MM.1S (cell line): Measurements from ENCODE around the gene DNAJB5.
A peak's percentile ranks its signal among the peaks of the same experiment; 100 is the strongest.

Experiments used
- DNase-seq: peaks from one replicate; pipeline ENCODE4 v3.0.0-alpha.2; 2015
- H2AFZ ChIP-seq: fragments of 300-600 bp; sonication (generic); 2 replicates; pipeline ENCODE4 v1.6.0; 2016; ENCODE audit warnings: antibody characterized with exemption, low read length
- H3F3A ChIP-seq: fragments of 300-600 bp; sonication (generic); 2 replicates; pipeline ENCODE4 v1.6.1; 2016; ENCODE audit warnings: mild to moderate bottlenecking, antibody characterized with exemption, low read length, moderate library complexity, mixed read lengths; ENCODE audit not compliant: insufficient read depth
- H3K27ac ChIP-seq: fragments of 300-600 bp; sonication (generic); 2 replicates; pipeline ENCODE4 v1.5.1; 2016; ENCODE audit warnings: mild to moderate bottlenecking, low read length
- H3K27me3 ChIP-seq: fragments of 300-600 bp; sonication (generic); replicated peaks from 2 replicates; pipeline ENCODE4 v1.6.0; 2016; ENCODE audit warnings: low read length; ENCODE audit not compliant: insufficient read depth
- H3K36me3 ChIP-seq: fragments of 300-600 bp; sonication (generic); replicated peaks from 2 replicates; pipeline ENCODE4 v1.6.1; 2016; ENCODE audit warnings: mild to moderate bottlenecking, low read length, mixed read lengths; ENCODE audit not compliant: insufficient read depth
- H3K4me1 ChIP-seq: fragments of 300-600 bp; sonication (generic); 2 replicates; pipeline ENCODE4 v1.6.1; 2016; ENCODE audit warnings: low read length, mixed read lengths
- H3K4me2 ChIP-seq: fragments of 300-600 bp; sonication (generic); 2 replicates; pipeline ENCODE4 v1.6.0; 2016; ENCODE audit warnings: low read depth, low read length
- H3K4me3 ChIP-seq: fragments of 300-600 bp; sonication (generic); 2 replicates; pipeline ENCODE4 v1.5.1; 2016; ENCODE audit warnings: low read length, mixed read lengths
- H3K79me2 ChIP-seq: fragments of 300-600 bp; sonication (generic); 2 replicates; pipeline ENCODE4 v1.6.1; 2016; ENCODE audit warnings: mixed run types, low read length, mixed read lengths
- H3K9ac ChIP-seq: fragments of 300-600 bp; sonication (generic); 2 replicates; pipeline ENCODE4 v1.6.1; 2016; ENCODE audit warnings: low read length, mixed read lengths
- H3K9me2 ChIP-seq: fragments of 300-600 bp; sonication (generic); replicated peaks from 2 replicates; pipeline ENCODE4 v1.6.1; 2016; ENCODE audit warnings: mild to moderate bottlenecking, low read length, mixed read lengths; ENCODE audit not compliant: insufficient read depth
- H3K9me3 ChIP-seq: fragments of 300-600 bp; sonication (generic); replicated peaks from 2 replicates; pipeline ENCODE4 v1.6.1; 2016; ENCODE audit warnings: mild to moderate bottlenecking, low read length, mixed read lengths; ENCODE audit not compliant: insufficient read depth
- H4K20me1 ChIP-seq: fragments of 300-600 bp; sonication (generic); 2 replicates; pipeline ENCODE4 v1.6.1; 2016; ENCODE audit warnings: mild to moderate bottlenecking, low read length, moderate library complexity, mixed read lengths; ENCODE audit not compliant: insufficient read depth
- EZH2 ChIP-seq: fragments of 300-600 bp; sonication (generic); optimal IDR thresholded peaks from 2 replicates; pipeline ENCODE3; 2017; ENCODE audit warnings: low read depth, mild to moderate bottlenecking, antibody characterized with exemption, low read length, mixed read lengths
- EZH2phosphoT487 ChIP-seq: fragments of 300-600 bp; sonication (generic); IDR thresholded peaks from 2 replicates; pipeline ENCODE4 v1.6.1; 2018; ENCODE audit warnings: antibody characterized with exemption, low read length
- TF ChIP-seq, protein P1 (sequence below): fragments of 300-600 bp; sonication (generic); IDR thresholded peaks from 2 replicates; pipeline ENCODE4 v1.5.1; 2016; ENCODE audit warnings: antibody characterized with exemption, low read length, mixed read lengths

DNAJB5 gene

DNA sequence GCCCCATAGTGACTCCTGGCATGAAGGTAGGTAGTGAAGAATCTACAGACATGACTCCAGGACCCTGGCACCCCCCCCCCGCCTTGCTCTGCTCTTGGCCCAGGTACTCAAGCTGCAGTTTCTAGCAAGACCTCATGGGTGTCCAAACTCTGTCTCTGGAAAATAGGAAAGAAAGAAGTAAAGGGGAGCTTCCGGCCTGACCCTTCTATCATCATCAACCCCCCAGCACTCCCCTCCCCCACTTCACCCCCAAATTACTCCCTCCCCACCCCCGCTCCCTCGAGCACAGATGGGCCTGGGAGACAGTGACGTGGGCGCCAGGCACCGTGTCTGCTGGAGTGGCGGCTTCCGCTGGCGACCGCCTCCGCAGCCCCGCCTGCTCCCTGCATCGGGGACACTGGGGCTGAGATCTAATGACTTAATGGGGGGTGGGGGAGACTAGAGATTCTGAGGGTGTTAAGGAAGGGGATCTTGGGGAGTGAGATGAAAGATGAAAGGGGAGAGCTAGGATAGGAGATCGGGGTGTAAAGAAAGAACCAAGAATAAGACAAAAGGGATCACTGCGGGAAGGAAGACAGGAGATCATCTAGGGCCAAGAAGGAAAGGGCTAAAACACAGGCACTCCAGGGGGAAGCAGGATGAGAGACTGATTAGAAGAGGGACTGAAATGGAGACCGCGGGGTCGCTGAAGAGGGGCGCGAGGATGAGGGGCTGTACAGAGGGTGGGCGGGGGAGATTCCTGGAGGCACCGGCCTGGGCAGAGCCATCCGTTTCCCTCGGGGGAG, 1.1 kb upstream of the DNAJB5 start:
- TF ChIP-seq EZH2 = no peak
- TF ChIP-seq EZH2phosphoT487 = no peak
- TF ChIP-seq, protein P1, sequence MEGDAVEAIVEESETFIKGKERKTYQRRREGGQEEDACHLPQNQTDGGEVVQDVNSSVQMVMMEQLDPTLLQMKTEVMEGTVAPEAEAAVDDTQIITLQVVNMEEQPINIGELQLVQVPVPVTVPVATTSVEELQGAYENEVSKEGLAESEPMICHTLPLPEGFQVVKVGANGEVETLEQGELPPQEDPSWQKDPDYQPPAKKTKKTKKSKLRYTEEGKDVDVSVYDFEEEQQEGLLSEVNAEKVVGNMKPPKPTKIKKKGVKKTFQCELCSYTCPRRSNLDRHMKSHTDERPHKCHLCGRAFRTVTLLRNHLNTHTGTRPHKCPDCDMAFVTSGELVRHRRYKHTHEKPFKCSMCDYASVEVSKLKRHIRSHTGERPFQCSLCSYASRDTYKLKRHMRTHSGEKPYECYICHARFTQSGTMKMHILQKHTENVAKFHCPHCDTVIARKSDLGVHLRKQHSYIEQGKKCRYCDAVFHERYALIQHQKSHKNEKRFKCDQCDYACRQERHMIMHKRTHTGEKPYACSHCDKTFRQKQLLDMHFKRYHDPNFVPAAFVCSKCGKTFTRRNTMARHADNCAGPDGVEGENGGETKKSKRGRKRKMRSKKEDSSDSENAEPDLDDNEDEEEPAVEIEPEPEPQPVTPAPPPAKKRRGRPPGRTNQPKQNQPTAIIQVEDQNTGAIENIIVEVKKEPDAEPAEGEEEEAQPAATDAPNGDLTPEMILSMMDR = no peak
- no peaks in the 10 kb centered on the region for H4K20me1 ChIP-seq
- no peak overlapping the region for H3K27ac ChIP-seq
- H3F3A ChIP-seq = peaks cover 4% of the 10 kb centered on the region; the same call in 1 of the 2 replicates
- H3K4me2 ChIP-seq = peak overlapping the region; percentile 83
- no peaks in the 10 kb centered on the region for H3K9me2 ChIP-seq
- H3K79me2 ChIP-seq = no peaks in the 10 kb centered on the region
- peak overlapping the region; percentile 83 for H2AFZ ChIP-seq
- no peaks in the 10 kb centered on the region for H3K9me3 ChIP-seq
- H3K9ac ChIP-seq = peak overlapping the region; percentile 26; the same call in 1 of the 2 replicates
- peaks cover 3% of the 10 kb centered on the region; the same call in 1 of the 2 replicates for H3K4me1 ChIP-seq
- no peak for DNase-seq
- peak overlapping the region; percentile 79 for H3K4me3 ChIP-seq
- 0 out of 2 replicates have a peak, but pooled peaks cover 4% of the 10 kb centered on the region for H3K27me3 ChIP-seq
- H3K36me3 ChIP-seq = no peaks in the 10 kb centered on the region

DNA sequence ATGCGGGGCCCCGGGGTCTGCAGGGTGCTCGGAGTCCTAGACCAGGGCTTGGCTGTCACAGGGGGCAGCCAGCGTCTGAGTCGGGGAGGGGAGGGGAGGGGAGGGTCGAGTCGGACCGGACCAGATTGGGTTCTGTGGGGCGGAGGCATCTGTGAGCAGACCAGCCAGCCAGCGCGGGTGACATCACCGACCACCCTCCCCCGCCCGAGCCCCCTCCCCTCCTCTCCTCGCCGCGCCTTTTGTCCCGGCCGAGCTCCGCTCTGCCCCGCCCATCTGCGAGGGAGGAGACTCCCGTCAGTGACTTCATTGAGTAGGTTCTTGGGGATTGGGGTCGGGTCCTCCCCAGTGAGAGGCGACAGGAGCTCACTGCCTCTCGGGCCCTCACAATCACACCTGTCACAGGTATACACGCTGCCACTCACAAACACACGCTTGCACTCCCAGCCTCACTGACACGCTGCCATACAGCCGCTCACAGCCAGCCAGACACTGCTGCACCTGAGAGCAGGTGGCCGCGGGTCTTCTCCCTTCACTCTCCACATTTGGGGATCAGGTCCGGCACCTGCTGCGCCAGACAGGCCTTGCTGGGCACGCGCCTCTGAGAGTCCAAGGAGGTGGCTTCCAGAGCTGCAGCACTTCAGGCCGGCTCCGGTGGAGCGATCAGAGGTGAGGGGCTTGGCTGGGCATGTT, 546 bp downstream of the DNAJB5 start:
- DNase-seq = peak; percentile 43
- Histone ChIP-seq H3K27me3 (0 out of 2 replicates have a peak, but pooled peaks cover 4% of the 10 kb centered on the region), H3K9me2 (no peaks in the 10 kb centered on the region), H3F3A (peaks cover 9% of the 10 kb centered on the region; the same call in 1 of the 2 replicates), H3K4me1 (no peaks in the 10 kb centered on the region), H3K9me3 (no peaks in the 10 kb centered on the region), H3K4me3 (peak overlapping the region; percentile 79), H3K9ac (peak overlapping the region; percentile 57; the same call in 1 of the 2 replicates), H2AFZ (peak overlapping the region; percentile 95), H3K4me2 (peak overlapping the region; percentile 95), H4K20me1 (no peaks in the 10 kb centered on the region), H3K79me2 (no peaks in the 10 kb centered on the region), H3K27ac (no peak overlapping the region), H3K36me3 (no peaks in the 10 kb centered on the region)
- TF ChIP-seq, protein P1 = no peak

DNA sequence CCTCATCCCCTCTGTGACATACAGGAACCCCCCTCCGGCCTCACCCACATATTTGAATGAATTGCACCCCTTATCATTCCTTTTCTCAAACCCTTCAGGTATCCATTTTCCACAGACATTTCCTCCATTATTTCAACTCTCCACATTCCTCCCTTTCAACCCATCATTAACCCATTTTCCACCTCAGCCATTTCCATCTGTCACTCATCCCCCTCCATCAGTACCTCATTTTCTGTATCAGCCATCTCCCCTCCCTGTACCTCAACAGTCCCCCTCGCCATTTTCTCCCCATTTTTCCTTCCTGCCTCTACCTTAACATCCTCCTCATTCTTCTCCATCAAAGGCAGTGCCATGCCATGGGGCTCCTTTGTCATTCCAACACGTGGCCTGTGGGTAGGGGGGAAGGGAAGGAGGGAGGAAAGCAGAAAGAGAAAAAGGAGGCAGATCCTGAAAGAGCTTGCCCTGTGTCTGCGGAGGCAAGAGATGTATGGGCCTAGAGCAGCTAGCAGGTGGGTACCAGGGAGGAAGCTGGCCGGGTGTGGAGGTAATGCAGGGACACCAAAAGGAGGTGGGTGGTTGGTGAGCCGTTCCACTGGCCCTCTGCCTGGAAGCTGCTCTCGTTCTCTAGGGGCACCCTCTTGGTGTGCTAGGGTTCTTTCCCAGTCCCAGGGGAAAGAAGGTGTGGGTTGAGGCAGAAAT, 1.5 kb downstream of the DNAJB5 start:
- Histone ChIP-seq H3K4me1 (no peaks in the 10 kb centered on the region), H3K9me2 (no peaks in the 10 kb centered on the region), H3F3A (peaks cover 9% of the 10 kb centered on the region; the same call in 1 of the 2 replicates), H3K9me3 (no peaks in the 10 kb centered on the region), H3K27me3 (0 out of 2 replicates have a peak, but pooled peaks cover 4% of the 10 kb centered on the region), H3K36me3 (no peaks in the 10 kb centered on the region), H3K79me2 (no peaks in the 10 kb centered on the region), H3K4me3 (no peak overlapping the region), H2AFZ (no peak overlapping the region), H3K27ac (no peak overlapping the region), H3K4me2 (peak overlapping the region; percentile 95; the same call in 1 of the 2 replicates), H4K20me1 (no peaks in the 10 kb centered on the region), H3K9ac (no peak overlapping the region)
- DNase-seq = no peak
- TF ChIP-seq, protein P1 = no peak
- TF ChIP-seq EZH2 (no peak), EZH2phosphoT487 (no peak)
